ENCODE results near the gene BOK.

Gene BOK

GRCh38 chr2:241615041-241615440 lies 56.5 kb downstream of the BOK start:
- Histone ChIP-seq H3K9ac (ENCODE audit: low read depth, low read length) (no peak overlapping the region), H3K27ac (ENCODE audit: low read length) (no peak overlapping the region), H4K20me1 (ENCODE audit: insufficient read depth, low read length) (peaks cover 24% of the 10 kb centered on the region), H3K9me3 (ENCODE audit: insufficient read depth, low read length, severe bottlenecking) (no peaks in the 10 kb centered on the region), H3K4me3 (ENCODE audit: low read depth in 1 of 2, low read length in 2 of 2) (no peak overlapping the region), H3K4me1 (ENCODE audit: insufficient read depth, low read length) (peaks cover 27% of the 10 kb centered on the region), H3K79me2 (ENCODE audit: insufficient read depth, low read length) (peaks cover 77% of the 10 kb centered on the region), H3K4me2 (ENCODE audit: insufficient read depth, low read length) (no peak overlapping the region), H2AFZ (ENCODE audit: low read depth, low read length) (no peak overlapping the region), H3K27me3 (ENCODE audit: insufficient read depth, low read length, poor library complexity) (no peaks in the 10 kb centered on the region), H3K36me3 (ENCODE audit: insufficient read depth, low read length) (peaks cover 40% of the 10 kb centered on the region)
- no peak for TF ChIP-seq CTCF (IDR thresholded peaks at IDR 0.05; ENCODE audit: borderline replicate concordance, extremely low read depth, low read length, poor library complexity, severe bottlenecking)
- no peak for TF ChIP-seq EZH2 (IDR thresholded peaks at IDR 0.05; ENCODE audit: borderline replicate concordance, low read depth, low read length, severe bottlenecking)
- ATAC-seq (ENCODE audit: insufficient read depth, low read depth) (no peak), DNase-seq (no peak)

GRCh38 chr2:241615522-241616052 lies 57.0 kb downstream of the BOK start:
- no peak for ATAC-seq (ENCODE audit: insufficient read depth, low read depth)
- no peaks in the 10 kb centered on the region for H3K9me3 ChIP-seq (ENCODE audit: insufficient read depth, low read length, severe bottlenecking)
- H3K9ac ChIP-seq (ENCODE audit: low read depth, low read length): no peak overlapping the region
- H3K4me3 ChIP-seq (ENCODE audit: low read depth in 1 of 2, low read length in 2 of 2): no peak overlapping the region
- peaks cover 22% of the 10 kb centered on the region for H4K20me1 ChIP-seq (ENCODE audit: insufficient read depth, low read length)
- H3K4me1 ChIP-seq (ENCODE audit: insufficient read depth, low read length): peaks cover 27% of the 10 kb centered on the region
- DNase-seq: no peak
- TF ChIP-seq EZH2 (IDR thresholded peaks at IDR 0.05; ENCODE audit: borderline replicate concordance, low read depth, low read length, severe bottlenecking): no peak
- no peak for TF ChIP-seq CTCF (IDR thresholded peaks at IDR 0.05; ENCODE audit: borderline replicate concordance, extremely low read depth, low read length, poor library complexity, severe bottlenecking)
- no peaks in the 10 kb centered on the region for H3K27me3 ChIP-seq (ENCODE audit: insufficient read depth, low read length, poor library complexity)
- H3K79me2 ChIP-seq (ENCODE audit: insufficient read depth, low read length): peaks cover 81% of the 10 kb centered on the region
- H3K36me3 ChIP-seq (ENCODE audit: insufficient read depth, low read length): peaks cover 45% of the 10 kb centered on the region
- H3K4me2 ChIP-seq (ENCODE audit: insufficient read depth, low read length): no peak overlapping the region
- H3K27ac ChIP-seq (ENCODE audit: low read length): no peak overlapping the region
- H2AFZ ChIP-seq (ENCODE audit: low read depth, low read length): no peak overlapping the region

- Histone ChIP-seq H3K79me2 (ENCODE audit: insufficient read depth, low read length) (peaks cover 78% of the 10 kb centered on the region), H3K9me3 (ENCODE audit: insufficient read depth, low read length, severe bottlenecking) (no peaks in the 10 kb centered on the region), H3K4me2 (ENCODE audit: insufficient read depth, low read length) (peak overlapping the region; percentile 83), H3K4me3 (ENCODE audit: low read depth in 1 of 2, low read length in 2 of 2) (0 out of 4 replicates have a peak overlapping the region, but pooled peaks of 1 of the 2 experiments have one; percentile 6), H3K4me1 (ENCODE audit: insufficient read depth, low read length) (peaks cover 27% of the 10 kb centered on the region), H3K27me3 (ENCODE audit: insufficient read depth, low read length, poor library complexity) (no peaks in the 10 kb centered on the region), H4K20me1 (ENCODE audit: insufficient read depth, low read length) (peaks cover 21% of the 10 kb centered on the region), H3K36me3 (ENCODE audit: insufficient read depth, low read length) (peaks cover 48% of the 10 kb centered on the region), H2AFZ (ENCODE audit: low read depth, low read length) (no peak overlapping the region), H3K9ac (ENCODE audit: low read depth, low read length) (no peak overlapping the region), H3K27ac (ENCODE audit: low read length) (no peak overlapping the region)
- no peak for ATAC-seq (ENCODE audit: insufficient read depth, low read depth)
- DNase-seq: no peak
- TF ChIP-seq CTCF (IDR thresholded peaks at IDR 0.05; ENCODE audit: borderline replicate concordance, extremely low read depth, low read length, poor library complexity, severe bottlenecking) (no peak), EZH2 (IDR thresholded peaks at IDR 0.05; ENCODE audit: borderline replicate concordance, low read depth, low read length, severe bottlenecking) (no peak)
Observed at GRCh38 chr2:241616168-241617125, 57.9 kb downstream of the BOK start.
